OCI-LY7 (cell line): ENCODE results near the gene PACS2. TPM values are rescaled to one million over a fixed set of nuclear protein-coding genes. Genes with fewer than 3 reads are reported as not detected.

Source experiments
- BruUV-seq: library from RNA; stranded (reverse); fragments of 400-500 nt; replicated peaks from 2 replicates; lab custom pipeline; 2021; lab: Mats Ljungman, UMichigan
- CTCF ChIA-PET: fragments of 300-600 bp; sonication (Branson Sonifier 250); formaldehyde crosslinking; loops from one replicate; lab custom pipeline; 2022; ENCODE audit warnings: antibody characterized with exemption; ENCODE audit not compliant: unreplicated experiment; lab: Charles Lee
- POLR2A ChIA-PET: fragments of 300-600 bp; sonication (Branson Sonifier 250); formaldehyde crosslinking; loops from one replicate; lab custom pipeline; 2022; ENCODE audit warnings: antibody characterized with exemption; lab: Charles Lee
- DNase-seq: peaks from one replicate; pipeline ENCODE4 v3.0.0-alpha.2; 2015; ENCODE audit warnings: low spot score
- H2AFZ ChIP-seq: fragments of 200-600 bp; sonication (generic), shearing (Covaris generic); 2 replicates; pipeline ENCODE4 v1.6.1; 2014; ENCODE audit warnings: mild to moderate bottlenecking, antibody characterized with exemption, low read length, moderate library complexity
- H3K27ac ChIP-seq: fragments of 200-600 bp; sonication (generic); 2 replicates; pipeline ENCODE4 v1.5.1; 2014; ENCODE audit warnings: mixed run types, low read depth, mild to moderate bottlenecking, moderate library complexity, low read length, inconsistent platforms; ENCODE audit not compliant: poor library complexity, severe bottlenecking
- H3K36me3 ChIP-seq: fragments of 200-600 bp; sonication (generic); 2 replicates; pipeline ENCODE4 v1.6.1; 2014; ENCODE audit warnings: mild to moderate bottlenecking, antibody characterized with exemption, low read length, moderate library complexity, mixed read lengths; ENCODE audit not compliant: insufficient read depth
- H3K4me1 ChIP-seq: fragments of 200-600 bp; sonication (generic); 2 replicates; pipeline ENCODE4 v1.5.1; 2014; ENCODE audit warnings: mild to moderate bottlenecking, low read length; ENCODE audit not compliant: insufficient read depth, poor library complexity, severe bottlenecking
- H3K4me2 ChIP-seq: fragments of 200-600 bp; sonication (generic); 2 replicates; pipeline ENCODE4 v1.6.1; 2014; ENCODE audit warnings: mild to moderate bottlenecking, low read length
- H3K4me3 ChIP-seq: fragments of 200-600 bp; sonication (generic); 2 replicates; pipeline ENCODE4 v1.5.1; 2014; ENCODE audit warnings: mild to moderate bottlenecking, low read depth, low read length; ENCODE audit not compliant: poor library complexity, severe bottlenecking
- H3K79me2 ChIP-seq: fragments of 200-600 bp; sonication (generic); 2 replicates; pipeline ENCODE4 v1.6.1; 2016; ENCODE audit warnings: low read depth, mild to moderate bottlenecking, low read length, moderate library complexity, mixed read lengths; ENCODE audit not compliant: insufficient read depth
- H3K9me2 ChIP-seq: fragments of 200-600 bp; sonication (generic); 2 replicates; pipeline ENCODE4 v1.6.1; 2016; ENCODE audit warnings: mild to moderate bottlenecking, low read length, mixed read lengths; ENCODE audit not compliant: insufficient read depth
- H3K9me3 ChIP-seq: fragments of 200-600 bp; sonication (generic); 2 replicates; pipeline ENCODE4 v1.6.1; 2014; ENCODE audit warnings: mild to moderate bottlenecking, mixed run types, low read length, mixed read lengths
- H4K20me1 ChIP-seq: fragments of 200-600 bp; sonication (generic); 2 replicates; pipeline ENCODE4 v1.6.1; 2014; ENCODE audit warnings: mild to moderate bottlenecking, antibody characterized with exemption, low read length, moderate library complexity, mixed read lengths; ENCODE audit not compliant: insufficient read depth
- EZH2phosphoT487 ChIP-seq: fragments of 200-600 bp; sonication (generic); IDR thresholded peaks from 2 replicates; pipeline ENCODE4 v1.6.1; 2018; ENCODE audit warnings: low read depth, borderline replicate concordance, mild to moderate bottlenecking, mixed run types, antibody characterized with exemption, low read length, moderate library complexity, mixed read lengths
- intact Hi-C: fragments of 100-400 bp; cut with micrococcal nuclease; formaldehyde crosslinking; loops from one replicate; pipeline ENCODE4 v1.10.0; 2022; ENCODE audit not compliant: unreplicated experiment
- total RNA-seq, 2 experiments: library from RNA; depleted of rRNA in 1 of 2; stranded (reverse); fragments of >200 nt in 1 of 2; shearing (Covaris generic) in 1 of 2; gene quantifications; 2 replicates each; pipeline ENCODE4 v1.2.3, GENCODE V29; 2014 to 2022
- TF ChIP-seq, protein P1 (sequence below): fragments of 200-600 bp; sonication (generic); conservative IDR thresholded peaks from 2 replicates; pipeline ENCODE4 v1.5.1; 2014; ENCODE audit warnings: mild to moderate bottlenecking, antibody characterized with exemption, low read length, moderate library complexity, mixed read lengths

Gene PACS2
- total RNA-seq, 2 experiments from 2014 or later: 45.4 to 46.9 TPM

DNA sequence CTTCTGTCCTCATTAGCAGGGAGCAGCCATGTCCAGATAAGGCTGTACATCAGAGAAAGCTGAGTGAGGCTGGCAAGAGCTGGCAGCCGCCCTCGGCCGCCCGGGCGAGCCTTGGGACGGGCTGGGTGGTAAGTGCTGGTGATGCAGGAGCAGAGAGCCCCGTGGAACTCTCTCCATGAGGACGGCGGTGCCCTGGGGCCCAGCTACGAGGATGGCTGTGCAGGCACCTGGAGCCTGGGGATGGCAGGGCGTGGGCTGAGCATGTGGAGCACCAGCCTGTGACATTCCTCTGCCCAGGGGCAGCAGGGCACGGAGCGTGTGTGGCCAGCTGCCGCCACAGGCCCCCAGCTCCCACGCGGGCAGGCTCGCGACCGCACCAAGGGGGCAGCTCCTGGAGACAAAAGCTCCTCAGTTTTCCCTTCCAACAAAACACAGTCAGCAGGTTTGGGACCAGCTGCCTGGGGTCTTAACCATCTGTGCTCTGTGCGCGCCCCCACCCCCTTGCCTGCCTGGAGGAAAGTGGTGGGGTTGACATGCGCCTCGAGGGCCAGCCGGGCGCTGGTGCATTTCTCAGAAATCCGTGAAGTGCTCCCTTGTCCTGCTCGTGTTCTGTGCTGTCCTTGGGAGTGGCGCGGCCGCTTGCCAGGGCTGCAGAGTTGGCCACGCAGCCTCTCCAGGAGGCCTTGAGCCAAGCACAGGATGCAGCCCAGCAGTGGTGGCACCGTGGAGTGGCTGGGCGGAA is 21.4 kb downstream of the PACS2 start:
- no peak overlapping the region for H3K4me2 ChIP-seq
- H3K79me2 ChIP-seq: no peaks in the 10 kb centered on the region
- H3K27ac ChIP-seq: no peak overlapping the region
- BruUV-seq: no TSS peak
- peaks cover 5% of the 10 kb centered on the region; the same call in 1 of the 2 replicates for H4K20me1 ChIP-seq
- ChIA-PET POLR2A (no interaction called here), CTCF (no interaction called here)
- no peaks in the 10 kb centered on the region for H3K9me2 ChIP-seq
- no peaks in the 10 kb centered on the region for H3K9me3 ChIP-seq
- intact Hi-C loops: no loop called here
- no peak for DNase-seq
- H2AFZ ChIP-seq: no peak overlapping the region
- H3K36me3 ChIP-seq: no peaks in the 10 kb centered on the region
- TF ChIP-seq EZH2phosphoT487: no peak
- TF ChIP-seq, protein P1, sequence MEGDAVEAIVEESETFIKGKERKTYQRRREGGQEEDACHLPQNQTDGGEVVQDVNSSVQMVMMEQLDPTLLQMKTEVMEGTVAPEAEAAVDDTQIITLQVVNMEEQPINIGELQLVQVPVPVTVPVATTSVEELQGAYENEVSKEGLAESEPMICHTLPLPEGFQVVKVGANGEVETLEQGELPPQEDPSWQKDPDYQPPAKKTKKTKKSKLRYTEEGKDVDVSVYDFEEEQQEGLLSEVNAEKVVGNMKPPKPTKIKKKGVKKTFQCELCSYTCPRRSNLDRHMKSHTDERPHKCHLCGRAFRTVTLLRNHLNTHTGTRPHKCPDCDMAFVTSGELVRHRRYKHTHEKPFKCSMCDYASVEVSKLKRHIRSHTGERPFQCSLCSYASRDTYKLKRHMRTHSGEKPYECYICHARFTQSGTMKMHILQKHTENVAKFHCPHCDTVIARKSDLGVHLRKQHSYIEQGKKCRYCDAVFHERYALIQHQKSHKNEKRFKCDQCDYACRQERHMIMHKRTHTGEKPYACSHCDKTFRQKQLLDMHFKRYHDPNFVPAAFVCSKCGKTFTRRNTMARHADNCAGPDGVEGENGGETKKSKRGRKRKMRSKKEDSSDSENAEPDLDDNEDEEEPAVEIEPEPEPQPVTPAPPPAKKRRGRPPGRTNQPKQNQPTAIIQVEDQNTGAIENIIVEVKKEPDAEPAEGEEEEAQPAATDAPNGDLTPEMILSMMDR: no peak
- no peaks in the 10 kb centered on the region for H3K4me1 ChIP-seq
- no peak overlapping the region for H3K4me3 ChIP-seq

DNA sequence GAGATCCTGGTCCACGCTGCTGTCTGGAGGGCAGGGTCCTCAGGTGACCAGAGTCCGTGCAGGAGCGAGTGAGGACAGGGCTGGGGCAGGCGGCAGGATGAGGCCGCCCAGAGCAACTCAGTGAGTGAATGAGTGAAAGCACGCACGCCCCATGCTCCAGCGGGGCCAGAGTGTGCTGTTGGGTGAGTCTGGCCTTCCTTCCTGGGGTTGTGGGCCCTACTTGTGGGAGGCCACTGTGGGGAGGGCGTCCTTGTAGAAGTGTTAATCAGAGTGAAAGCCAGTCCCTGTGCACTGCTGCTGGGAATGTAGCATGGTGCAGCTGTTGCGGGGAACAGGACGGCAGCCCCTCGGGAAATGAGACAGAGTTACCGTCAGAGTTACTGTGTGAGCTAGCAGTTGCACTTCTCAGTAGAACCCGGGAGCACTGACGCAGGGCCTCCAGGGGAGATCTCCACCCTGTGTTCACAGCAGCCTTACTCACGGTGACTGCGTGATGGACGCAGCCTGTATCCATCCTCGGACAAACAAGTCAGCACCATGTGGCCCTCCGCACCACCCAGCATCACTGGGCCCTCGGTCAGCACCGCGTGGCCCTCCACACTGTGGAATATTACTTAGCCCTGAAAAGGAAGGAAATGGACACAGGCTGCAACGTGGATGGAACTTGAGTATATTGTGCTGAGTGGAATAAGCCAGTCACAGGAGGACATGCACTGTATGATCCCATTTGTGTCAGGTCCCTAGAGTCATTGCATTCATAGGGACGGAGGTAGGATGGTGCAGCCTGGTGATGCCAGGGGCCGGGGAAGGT is 22.1 kb downstream of the PACS2 start:
- Histone ChIP-seq H3K36me3 (no peaks in the 10 kb centered on the region), H3K27ac (no peak overlapping the region), H3K79me2 (no peaks in the 10 kb centered on the region), H3K4me3 (no peak overlapping the region), H2AFZ (no peak overlapping the region), H3K9me2 (no peaks in the 10 kb centered on the region), H3K4me1 (no peaks in the 10 kb centered on the region), H3K4me2 (no peak overlapping the region), H4K20me1 (no peaks in the 10 kb centered on the region; the same call in 1 of the 2 replicates), H3K9me3 (no peaks in the 10 kb centered on the region)
- ChIA-PET POLR2A (no interaction called here), CTCF (no interaction called here)
- BruUV-seq: no TSS peak
- intact Hi-C loops: no loop called here
- no peak for DNase-seq
- TF ChIP-seq EZH2phosphoT487: no peak
- TF ChIP-seq, protein P1: no peak
